Neural cell (in vitro differentiated cells): Measurements from ENCODE around the gene ZDHHC14. TPM values are rescaled to one million over a fixed set of nuclear protein-coding genes. Genes with fewer than 3 reads are reported as not detected.

ENCODE experiments used
- H2AFZ ChIP-seq: fragments of 200-600, 300-800 bp; sonication (generic), shearing (Covaris generic); 2 replicates; pipeline ENCODE4 v1.6.0; 2014; ENCODE audit warnings: low read depth, mild to moderate bottlenecking, antibody characterized with exemption, low read length, moderate library complexity
- H3F3A ChIP-seq: fragments of 200-600 bp; shearing (Covaris generic); 2 replicates; pipeline ENCODE4 v1.6.1; 2016; ENCODE audit warnings: mild to moderate bottlenecking, moderate library complexity, mixed read lengths, antibody characterized with exemption, low read length; ENCODE audit not compliant: insufficient read depth, poor library complexity, severe bottlenecking
- H3K27ac ChIP-seq: fragments of 200-600, 300-800 bp; sonication (generic), shearing (Covaris generic); 2 replicates; pipeline ENCODE4 v1.5.1; 2014; ENCODE audit warnings: mild to moderate bottlenecking, low read length, moderate library complexity
- H3K27me3 ChIP-seq: fragments of 300-800, 200-600 bp; sonication (generic), shearing (Covaris generic); 2 replicates; pipeline ENCODE4 v1.6.0; 2014; ENCODE audit warnings: mild to moderate bottlenecking, low read depth, low read length, moderate library complexity; ENCODE audit not compliant: insufficient read depth
- H3K36me3 ChIP-seq: fragments of 300-800, 200-600 bp; sonication (generic), shearing (Covaris generic); 2 replicates; pipeline ENCODE4 v1.5.1; 2014; ENCODE audit warnings: mild to moderate bottlenecking, antibody characterized with exemption, low read length, moderate library complexity; ENCODE audit not compliant: insufficient read depth
- H3K4me2 ChIP-seq: fragments of 300-800, 200-600 bp; sonication (generic), shearing (Covaris generic); 2 replicates; pipeline ENCODE4 v1.6.0; 2014; ENCODE audit warnings: mild to moderate bottlenecking, low read length
- H3K4me3 ChIP-seq: fragments of 300-800, 200-600 bp; sonication (generic), shearing (Covaris generic); 2 replicates; pipeline ENCODE4 v1.5.1; 2014; ENCODE audit warnings: mild to moderate bottlenecking, low read length, moderate library complexity
- H3K79me2 ChIP-seq: fragments of 200-600 bp; shearing (Covaris generic); replicated peaks from 2 replicates; pipeline ENCODE4 v1.6.0; 2014; ENCODE audit warnings: mild to moderate bottlenecking, low read length, moderate library complexity; ENCODE audit not compliant: insufficient read depth
- H3K9ac ChIP-seq: fragments of 300-800, 200-600 bp; sonication (generic), shearing (Covaris generic); 2 replicates; pipeline ENCODE4 v1.6.1; 2016; ENCODE audit warnings: mild to moderate bottlenecking, low read length, mixed read lengths
- H3K9me2 ChIP-seq: fragments of 200-600 bp; shearing (Covaris generic); 2 replicates; pipeline ENCODE4 v1.6.1; 2016; ENCODE audit warnings: mild to moderate bottlenecking, low read length, mixed read lengths; ENCODE audit not compliant: insufficient read depth
- H3K9me3 ChIP-seq: fragments of 200-600, 300-800 bp; sonication (generic), shearing (Covaris generic); 2 replicates; pipeline ENCODE4 v1.6.1; 2016; ENCODE audit warnings: mild to moderate bottlenecking, mixed run types, low read length, moderate library complexity, mixed read lengths
- H4K20me1 ChIP-seq: fragments of 200-600 bp; shearing (Covaris generic); 2 replicates; pipeline ENCODE4 v1.6.1; 2016; ENCODE audit warnings: mild to moderate bottlenecking, mixed run types; ENCODE audit not compliant: insufficient read depth
- EP300 ChIP-seq: fragments of 450-650 bp; conservative IDR thresholded peaks from 2 replicates; pipeline ENCODE4 v1.6.1; 2014; ENCODE audit warnings: antibody characterized with exemption, mild to moderate bottlenecking, moderate library complexity; ENCODE audit not compliant: poor library complexity, severe bottlenecking
- EZH2 ChIP-seq: fragments of 200-600, 300-800 bp; shearing (Covaris generic), sonication (generic); IDR thresholded peaks from 2 replicates; pipeline ENCODE4 v1.6.1; 2014; ENCODE audit warnings: antibody characterized with exemption, low read length, borderline replicate concordance, mild to moderate bottlenecking; ENCODE audit not compliant: insufficient read depth, poor library complexity, severe bottlenecking
- MXI1 ChIP-seq: fragments of 450-650 bp; conservative IDR thresholded peaks from 2 replicates; pipeline ENCODE4 v1.6.1; 2014; ENCODE audit warnings: antibody characterized with exemption, mild to moderate bottlenecking; ENCODE audit not compliant: poor library complexity, severe bottlenecking
- POLR2AphosphoS5 ChIP-seq: IDR thresholded peaks from 2 replicates; pipeline ENCODE4 v1.6.1; 2012
- RAD21 ChIP-seq: fragments of 450-650 bp; conservative IDR thresholded peaks from 2 replicates; pipeline ENCODE4 v1.6.1; 2014; ENCODE audit warnings: antibody characterized with exemption, mild to moderate bottlenecking, moderate library complexity
- SMC3 ChIP-seq: fragments of 450-650 bp; conservative IDR thresholded peaks from 2 replicates; pipeline ENCODE4 v1.6.1; 2014; ENCODE audit warnings: antibody characterized with exemption, mild to moderate bottlenecking, moderate library complexity; ENCODE audit not compliant: poor library complexity
- TAF1 ChIP-seq: IDR thresholded peaks from 2 replicates; pipeline ENCODE4 v1.6.1; 2012; ENCODE audit warnings: low read depth
- polyA plus RNA-seq: library from polyadenylated mRNA; depleted of rRNA; stranded (reverse); fragments of >200 nt; gene quantifications from 2 replicates; pipeline ENCODE4 v1.2.3, GENCODE V29; 2014
- TF ChIP-seq, protein P1 (sequence below): fragments of 450-650 bp; IDR thresholded peaks from 2 replicates; pipeline ENCODE4 v1.5.1; 2014; ENCODE audit warnings: antibody characterized with exemption, mild to moderate bottlenecking, moderate library complexity; ENCODE audit not compliant: poor library complexity, severe bottlenecking
- TF ChIP-seq, protein P2 (sequence below): IDR thresholded peaks from 2 replicates; pipeline ENCODE4 v1.6.1; 2012; ENCODE audit warnings: borderline replicate concordance

Gene ZDHHC14
- polyA plus RNA-seq, 1 donor from 2014 or later, result 4.1 TPM

DNA sequence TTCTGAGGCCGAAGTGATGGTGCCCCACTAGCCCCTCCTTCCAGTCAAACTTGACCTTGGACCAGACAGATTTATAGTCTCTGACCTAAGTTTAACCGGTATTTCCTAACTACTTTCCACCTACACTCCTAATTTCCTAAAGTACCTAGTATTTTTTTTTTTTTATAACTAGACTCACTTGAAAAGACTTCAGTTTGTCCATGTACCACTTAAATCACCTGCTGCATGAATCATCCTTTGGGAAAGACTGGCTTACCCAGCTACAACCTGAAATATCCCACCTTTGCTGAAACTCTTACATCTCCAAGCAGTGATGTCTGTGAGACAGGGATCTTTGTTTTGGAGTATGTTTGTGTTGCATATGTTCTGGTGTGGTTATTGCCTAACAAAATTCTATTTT is 71.1 kb downstream of the ZDHHC14 start:
- Histone ChIP-seq H3K27ac (no peak overlapping the region), H3K9ac (no peak overlapping the region), H3K79me2 (no peaks in the 10 kb centered on the region), H3K4me3 (no peak overlapping the region), H3K36me3 (no peaks in the 10 kb centered on the region), H3K4me2 (no peak overlapping the region), H3K9me2 (no peaks in the 10 kb centered on the region), H3F3A (no peaks in the 10 kb centered on the region), H3K9me3 (no peaks in the 10 kb centered on the region), H3K27me3 (no peaks in the 10 kb centered on the region), H2AFZ (no peak overlapping the region), H4K20me1 (no peaks in the 10 kb centered on the region)
- TF ChIP-seq EP300 (no peak), SMC3 (no peak), POLR2AphosphoS5 (no peak), MXI1 (no peak), EZH2 (no peak), RAD21 (no peak), TAF1 (no peak)
- TF ChIP-seq, protein P1, sequence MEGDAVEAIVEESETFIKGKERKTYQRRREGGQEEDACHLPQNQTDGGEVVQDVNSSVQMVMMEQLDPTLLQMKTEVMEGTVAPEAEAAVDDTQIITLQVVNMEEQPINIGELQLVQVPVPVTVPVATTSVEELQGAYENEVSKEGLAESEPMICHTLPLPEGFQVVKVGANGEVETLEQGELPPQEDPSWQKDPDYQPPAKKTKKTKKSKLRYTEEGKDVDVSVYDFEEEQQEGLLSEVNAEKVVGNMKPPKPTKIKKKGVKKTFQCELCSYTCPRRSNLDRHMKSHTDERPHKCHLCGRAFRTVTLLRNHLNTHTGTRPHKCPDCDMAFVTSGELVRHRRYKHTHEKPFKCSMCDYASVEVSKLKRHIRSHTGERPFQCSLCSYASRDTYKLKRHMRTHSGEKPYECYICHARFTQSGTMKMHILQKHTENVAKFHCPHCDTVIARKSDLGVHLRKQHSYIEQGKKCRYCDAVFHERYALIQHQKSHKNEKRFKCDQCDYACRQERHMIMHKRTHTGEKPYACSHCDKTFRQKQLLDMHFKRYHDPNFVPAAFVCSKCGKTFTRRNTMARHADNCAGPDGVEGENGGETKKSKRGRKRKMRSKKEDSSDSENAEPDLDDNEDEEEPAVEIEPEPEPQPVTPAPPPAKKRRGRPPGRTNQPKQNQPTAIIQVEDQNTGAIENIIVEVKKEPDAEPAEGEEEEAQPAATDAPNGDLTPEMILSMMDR, result no peak
- TF ChIP-seq, protein P2, sequence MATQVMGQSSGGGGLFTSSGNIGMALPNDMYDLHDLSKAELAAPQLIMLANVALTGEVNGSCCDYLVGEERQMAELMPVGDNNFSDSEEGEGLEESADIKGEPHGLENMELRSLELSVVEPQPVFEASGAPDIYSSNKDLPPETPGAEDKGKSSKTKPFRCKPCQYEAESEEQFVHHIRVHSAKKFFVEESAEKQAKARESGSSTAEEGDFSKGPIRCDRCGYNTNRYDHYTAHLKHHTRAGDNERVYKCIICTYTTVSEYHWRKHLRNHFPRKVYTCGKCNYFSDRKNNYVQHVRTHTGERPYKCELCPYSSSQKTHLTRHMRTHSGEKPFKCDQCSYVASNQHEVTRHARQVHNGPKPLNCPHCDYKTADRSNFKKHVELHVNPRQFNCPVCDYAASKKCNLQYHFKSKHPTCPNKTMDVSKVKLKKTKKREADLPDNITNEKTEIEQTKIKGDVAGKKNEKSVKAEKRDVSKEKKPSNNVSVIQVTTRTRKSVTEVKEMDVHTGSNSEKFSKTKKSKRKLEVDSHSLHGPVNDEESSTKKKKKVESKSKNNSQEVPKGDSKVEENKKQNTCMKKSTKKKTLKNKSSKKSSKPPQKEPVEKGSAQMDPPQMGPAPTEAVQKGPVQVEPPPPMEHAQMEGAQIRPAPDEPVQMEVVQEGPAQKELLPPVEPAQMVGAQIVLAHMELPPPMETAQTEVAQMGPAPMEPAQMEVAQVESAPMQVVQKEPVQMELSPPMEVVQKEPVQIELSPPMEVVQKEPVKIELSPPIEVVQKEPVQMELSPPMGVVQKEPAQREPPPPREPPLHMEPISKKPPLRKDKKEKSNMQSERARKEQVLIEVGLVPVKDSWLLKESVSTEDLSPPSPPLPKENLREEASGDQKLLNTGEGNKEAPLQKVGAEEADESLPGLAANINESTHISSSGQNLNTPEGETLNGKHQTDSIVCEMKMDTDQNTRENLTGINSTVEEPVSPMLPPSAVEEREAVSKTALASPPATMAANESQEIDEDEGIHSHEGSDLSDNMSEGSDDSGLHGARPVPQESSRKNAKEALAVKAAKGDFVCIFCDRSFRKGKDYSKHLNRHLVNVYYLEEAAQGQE, result no peak

DNA sequence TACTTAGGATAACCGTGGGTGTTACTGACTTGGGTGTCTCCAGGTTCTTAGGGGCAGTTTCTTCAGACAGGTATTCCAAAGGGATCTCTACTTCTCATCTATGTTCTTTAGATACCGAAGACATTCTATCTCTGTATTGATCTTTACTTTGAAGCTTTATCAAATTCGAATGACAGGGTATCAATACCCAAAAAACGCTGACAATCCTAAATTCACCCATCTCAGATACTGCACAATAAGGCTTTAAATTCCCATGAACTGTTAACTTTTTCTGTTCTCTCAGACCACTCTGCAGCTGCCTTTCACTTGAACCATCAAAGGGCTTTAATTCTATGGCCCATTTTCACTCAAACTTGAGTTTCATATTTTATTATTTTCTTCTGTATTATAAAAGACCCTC is 72.1 kb downstream of the ZDHHC14 start:
- H3K4me2 ChIP-seq, result no peak overlapping the region
- no peak overlapping the region for H3K4me3 ChIP-seq
- H3K79me2 ChIP-seq, result no peaks in the 10 kb centered on the region
- no peaks in the 10 kb centered on the region for H3F3A ChIP-seq
- no peaks in the 10 kb centered on the region for H4K20me1 ChIP-seq
- no peaks in the 10 kb centered on the region for H3K36me3 ChIP-seq
- no peak overlapping the region for H3K27ac ChIP-seq
- no peaks in the 10 kb centered on the region for H3K9me2 ChIP-seq
- H3K9me3 ChIP-seq, result no peaks in the 10 kb centered on the region
- TF ChIP-seq MXI1 (no peak), SMC3 (no peak), RAD21 (no peak), EZH2 (no peak), POLR2AphosphoS5 (no peak), EP300 (no peak), TAF1 (no peak)
- TF ChIP-seq, protein P1, result no peak
- TF ChIP-seq, protein P2, result no peak
- H2AFZ ChIP-seq, result no peak overlapping the region
- H3K27me3 ChIP-seq, result no peaks in the 10 kb centered on the region
- no peak overlapping the region for H3K9ac ChIP-seq
